Renal cortical epithelial cell (primary cell): Measurements from ENCODE around the gene DSTN. TPM values are rescaled to one million over a fixed set of nuclear protein-coding genes. Genes with fewer than 3 reads are reported as not detected.

Source experiments
- DNase-seq: peaks from one replicate; pipeline ENCODE4 v3.0.0-alpha.2; 2011; ENCODE audit warnings: low read depth
- total RNA-seq: library from RNA; depleted of rRNA; stranded (reverse); fragments of >200 nt; gene quantifications from 2 replicates; pipeline ENCODE4 v1.2.3, GENCODE V29; 2014

DSTN gene
- 297 and 433 TPM in 2 replicates for total RNA-seq

DNA sequence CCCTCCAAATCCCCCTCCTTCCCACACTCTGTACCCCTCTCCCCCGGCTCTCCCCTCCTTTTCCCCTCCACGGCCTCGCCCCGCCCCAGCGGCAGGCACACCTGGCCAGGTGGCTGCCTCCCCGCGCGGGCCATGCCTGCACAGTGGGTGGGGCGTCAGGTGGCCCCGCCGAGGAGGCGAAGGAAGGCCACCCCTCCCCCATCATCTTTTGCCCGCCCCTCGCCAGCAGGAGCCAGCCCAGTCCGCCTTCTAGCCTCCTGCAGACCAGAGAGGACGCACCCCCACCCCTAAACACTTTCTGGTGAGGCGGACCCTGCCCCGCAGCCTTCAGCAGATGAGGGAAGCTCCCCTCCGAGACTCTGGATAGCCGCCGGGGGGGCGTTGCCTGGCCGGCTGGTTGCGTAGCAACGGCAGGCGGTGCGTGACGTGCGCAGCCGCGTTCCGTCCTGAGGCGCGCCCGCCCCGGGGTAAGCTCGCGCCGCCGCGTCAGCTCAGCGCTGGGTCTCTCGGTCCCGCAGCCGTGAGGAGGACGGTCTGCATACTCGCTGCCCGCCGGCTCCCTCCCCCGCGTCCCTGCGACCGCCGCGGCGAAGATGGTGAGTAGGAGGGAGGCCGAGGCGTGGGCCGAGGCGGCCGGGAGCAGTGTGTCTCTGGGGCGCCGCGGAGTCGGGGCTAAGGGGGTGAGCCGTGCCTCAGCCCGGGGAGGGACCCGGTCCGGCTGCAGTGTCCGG lies at the start of gene DSTN:
DSTN (plus strand) TSS at position 460 of the 731 bp plus-strand sequence; CDS start at position 594, 134 bp downstream.
- peak; percentile 80 for DNase-seq

DNA sequence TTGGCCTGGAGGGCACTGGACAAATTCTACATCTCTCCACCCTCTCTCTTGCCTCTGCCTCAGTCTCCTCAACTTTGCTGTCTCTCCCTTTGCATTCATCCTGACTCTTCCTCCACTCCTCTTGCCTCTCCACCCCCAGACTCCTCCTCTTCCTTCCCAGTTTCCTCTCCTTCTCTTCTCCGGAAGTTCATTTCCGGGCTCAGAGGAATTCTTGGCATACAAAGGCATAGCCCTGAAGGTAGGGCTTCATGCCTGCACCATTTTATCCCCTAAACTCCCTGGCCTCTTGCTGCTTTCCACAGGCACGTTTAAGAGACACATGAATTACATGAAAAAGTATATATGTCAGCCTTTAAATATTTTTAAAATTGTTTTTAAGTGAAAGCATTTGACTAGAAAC lies 49.3 kb upstream of the DSTN start:
- DNase-seq = no peak

DNA sequence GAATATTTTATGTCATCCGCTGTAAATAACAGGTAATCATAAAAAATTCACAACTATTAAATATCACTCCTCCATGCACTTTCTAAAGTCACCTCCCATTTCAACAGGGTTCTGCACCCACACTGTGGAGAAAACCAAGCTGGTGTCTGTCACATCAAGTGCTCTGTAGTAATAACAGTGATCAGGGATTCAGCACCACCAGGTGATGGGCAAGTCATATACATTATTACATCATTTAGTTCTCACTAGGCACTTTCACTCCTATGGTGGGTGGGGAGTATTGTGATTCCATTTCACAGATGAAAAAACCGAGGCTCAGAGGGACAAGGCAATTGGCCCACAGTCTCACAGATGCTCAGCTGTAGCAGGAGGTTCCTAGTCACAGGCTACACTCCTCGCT lies 47.3 kb upstream of the DSTN start:
- DNase-seq = no peak

DNA sequence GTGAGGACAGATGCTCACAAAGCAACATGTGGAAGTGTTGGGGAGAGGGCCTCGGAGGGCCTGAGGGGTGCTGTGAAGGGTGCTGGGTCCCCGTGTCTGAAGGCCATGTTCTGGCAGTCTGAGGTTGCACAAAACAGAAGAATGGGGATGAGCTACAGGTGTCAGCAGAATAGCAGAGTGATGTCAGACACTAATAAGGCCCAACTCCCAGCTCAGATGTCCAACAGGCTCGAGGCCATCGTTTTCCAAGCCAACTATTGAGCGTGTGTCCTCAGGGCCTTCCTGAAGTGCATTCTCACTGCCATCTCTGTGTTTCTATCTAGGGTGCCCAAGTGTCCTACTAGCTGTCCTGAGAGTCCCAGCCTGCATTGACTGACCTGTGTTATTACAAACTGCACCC lies 46.5 kb upstream of the DSTN start:
- no peak for DNase-seq

DNA sequence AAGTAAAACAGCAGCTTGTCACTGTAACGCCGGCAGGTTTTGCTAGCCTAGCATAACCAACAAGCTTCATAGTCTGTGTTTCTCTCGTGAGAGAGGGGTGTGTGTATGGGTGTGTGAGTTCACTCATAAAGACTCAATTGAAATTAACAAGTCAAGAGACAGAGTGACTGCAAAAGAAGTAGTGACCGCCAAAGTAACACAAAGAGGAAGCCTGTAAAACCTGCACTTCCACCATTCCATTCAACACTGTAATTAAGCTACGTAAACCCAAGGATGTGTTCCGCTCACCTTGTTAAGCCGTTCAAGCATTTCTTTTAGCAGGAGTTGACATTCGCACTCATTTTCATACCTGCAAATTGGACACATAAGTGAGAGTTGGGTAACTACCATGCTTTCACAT lies 45.3 kb upstream of the DSTN start:
- no peak for DNase-seq

DNA sequence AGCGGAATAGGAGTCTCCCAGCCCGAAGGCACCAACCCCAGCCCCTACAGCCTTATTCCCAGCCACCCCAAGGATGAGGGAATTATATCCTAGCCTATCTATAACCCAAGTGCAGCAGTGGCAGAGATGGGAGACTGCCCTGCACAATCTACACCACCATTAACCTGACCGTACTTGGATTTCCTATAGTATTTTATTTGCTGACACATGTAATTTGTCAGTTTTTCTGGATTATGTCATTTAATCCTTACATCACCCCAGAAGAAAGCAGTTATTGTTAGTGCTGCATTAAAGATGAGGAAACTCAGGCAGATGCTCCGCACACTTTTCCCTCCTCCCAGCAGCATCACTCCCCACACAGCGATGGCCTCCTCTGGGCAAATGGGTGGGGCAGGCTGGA lies 44.7 kb upstream of the DSTN start:
- DNase-seq = no peak

DNA sequence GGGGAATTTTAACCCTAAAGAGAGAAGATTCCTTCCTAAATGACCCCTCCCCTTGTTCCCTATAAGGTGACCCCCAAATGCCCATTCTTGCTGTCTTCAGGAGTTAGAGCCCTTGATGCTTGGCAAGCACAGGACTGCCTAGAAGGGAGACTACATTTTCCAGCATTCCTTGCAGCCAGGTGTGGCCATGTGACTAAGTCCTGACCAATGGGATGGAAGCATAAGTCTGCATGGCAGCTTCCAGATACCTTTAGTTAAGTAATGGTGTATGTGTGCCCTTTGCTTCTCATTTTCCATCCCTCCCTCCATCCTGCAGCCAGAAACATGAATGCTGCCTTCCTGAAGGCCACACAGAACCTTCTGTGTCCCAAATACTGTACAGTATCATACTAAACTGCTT lies 44.2 kb upstream of the DSTN start:
- DNase-seq = peak; percentile 56

DNA sequence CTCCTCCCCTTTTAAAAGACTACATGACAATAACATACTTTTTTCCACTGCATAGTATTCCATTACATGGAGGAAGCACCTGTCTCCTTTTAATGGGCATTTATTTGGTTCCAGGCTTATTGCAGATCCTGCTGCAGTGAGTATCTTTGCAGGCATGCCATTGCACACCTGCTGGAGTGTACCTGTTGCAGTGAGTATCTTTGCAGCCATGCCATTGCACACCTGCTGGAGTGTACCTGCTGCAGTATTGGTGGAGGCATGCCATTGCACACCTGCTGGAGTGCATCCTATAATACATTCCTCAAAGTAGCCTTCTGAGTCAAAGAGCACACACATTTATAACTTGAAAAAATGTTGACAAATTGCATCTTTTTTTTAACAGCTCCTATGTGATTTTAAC lies 40.3 kb upstream of the DSTN start:
- DNase-seq = no peak

DNA sequence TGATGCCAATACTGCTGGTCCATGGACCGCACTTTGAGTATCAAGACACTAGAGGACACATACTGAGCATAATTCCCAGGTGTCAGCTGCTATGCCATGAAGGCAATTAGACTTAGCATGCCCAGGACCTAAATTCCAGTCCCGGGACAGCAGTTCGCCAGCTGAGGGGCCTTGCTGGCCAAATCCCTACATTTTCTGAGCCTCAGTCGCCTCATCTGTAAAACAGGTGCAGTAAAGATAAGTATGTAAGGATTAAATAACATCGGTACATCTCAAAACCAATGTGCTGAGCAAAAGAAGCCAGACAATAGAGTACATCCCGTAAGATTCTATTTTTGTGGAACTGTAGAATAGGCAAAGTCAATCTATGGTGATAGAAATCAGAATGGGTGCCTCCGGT lies 39.7 kb upstream of the DSTN start:
- DNase-seq = no peak

DNA sequence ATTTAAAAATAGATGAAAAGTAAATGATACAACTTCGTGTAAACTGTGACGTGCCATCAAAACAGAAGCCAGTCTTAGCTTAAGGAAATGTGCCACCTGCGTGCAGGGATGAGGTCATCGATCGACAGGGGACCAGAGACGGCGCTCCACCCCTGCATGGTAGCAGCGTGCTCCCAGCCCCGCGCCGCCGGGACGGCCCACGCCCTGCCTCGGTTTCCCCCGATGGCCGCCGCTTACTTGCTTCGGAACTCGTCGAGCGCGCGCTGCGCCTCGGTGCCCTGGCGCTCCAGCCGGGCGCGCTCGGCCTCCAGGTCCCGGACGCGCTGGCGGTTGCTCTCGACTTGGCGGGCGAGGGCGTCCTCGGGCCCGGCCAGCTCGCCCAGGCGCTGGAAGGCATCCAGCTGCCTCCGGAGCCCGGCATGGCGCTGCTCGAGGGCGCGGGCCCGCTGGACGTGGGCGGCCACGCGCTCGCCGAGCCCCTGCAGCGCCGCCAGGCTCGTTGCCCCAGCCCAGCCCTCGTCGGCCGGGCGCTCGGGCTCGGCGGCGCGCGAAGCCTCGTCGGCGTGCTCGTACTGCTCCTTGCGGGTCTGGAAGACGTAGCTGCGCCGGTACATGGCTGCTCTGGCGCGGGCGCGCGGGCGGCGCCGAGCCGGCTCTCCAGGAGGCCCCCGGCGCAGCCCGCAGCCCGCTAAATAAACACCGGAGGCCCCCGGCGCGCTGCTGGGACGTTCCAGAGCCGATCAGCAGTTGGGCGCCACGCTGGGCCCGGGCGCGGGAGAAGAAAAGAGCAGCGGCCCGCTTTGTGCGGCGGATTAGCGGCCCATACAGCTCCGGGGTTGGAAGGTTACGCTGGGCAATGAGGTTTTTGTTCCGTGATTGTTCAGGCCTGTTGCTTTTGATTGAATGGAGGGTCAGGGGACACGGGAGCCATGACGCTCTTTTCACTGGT lies 38.9 kb upstream of the DSTN start, which contains the start of gene BFSP1:
BFSP1 (minus strand) TSS at position 664 of the 949 bp plus-strand sequence; CDS start at position 614, 50 bp downstream.
- DNase-seq = no peak

DNA sequence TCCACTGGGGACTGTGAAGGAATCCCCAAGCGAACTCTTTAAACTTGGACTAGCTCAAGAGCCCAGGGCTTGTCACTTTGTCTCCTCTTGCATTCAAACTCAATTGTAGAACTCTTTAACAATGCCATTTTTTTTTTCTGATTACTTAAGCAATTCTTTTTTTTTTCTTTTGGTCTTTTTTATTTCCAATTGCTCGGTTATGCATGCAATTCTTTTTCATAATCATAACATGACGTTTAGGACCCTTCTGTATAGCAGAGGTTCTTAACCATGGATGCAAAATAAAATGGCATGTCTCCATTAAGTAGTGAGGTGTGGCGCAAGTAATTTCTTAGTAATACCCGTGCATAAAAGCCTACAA lies 38.2 kb upstream of the DSTN start:
- DNase-seq = no peak

DNA sequence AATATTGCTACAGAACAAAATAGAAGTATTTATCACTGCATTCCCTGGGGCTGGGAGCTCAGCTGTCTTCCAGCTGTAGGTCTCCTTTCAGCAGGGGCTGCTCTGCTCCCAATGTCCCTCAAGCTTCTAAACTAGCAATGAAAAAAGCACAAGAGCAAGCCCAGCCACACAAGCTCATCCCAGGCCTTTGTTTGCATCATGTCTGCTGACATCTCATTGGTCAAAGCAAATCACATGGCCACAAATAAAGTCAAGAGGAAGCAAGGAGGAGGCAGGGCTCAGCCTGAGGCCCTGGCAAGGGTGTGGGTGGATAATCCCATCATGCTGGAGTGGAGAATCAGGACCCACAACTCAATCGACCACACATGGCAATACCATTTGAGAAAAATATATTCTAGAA lies 36.5 kb upstream of the DSTN start:
- peak; percentile 53 for DNase-seq

DNA sequence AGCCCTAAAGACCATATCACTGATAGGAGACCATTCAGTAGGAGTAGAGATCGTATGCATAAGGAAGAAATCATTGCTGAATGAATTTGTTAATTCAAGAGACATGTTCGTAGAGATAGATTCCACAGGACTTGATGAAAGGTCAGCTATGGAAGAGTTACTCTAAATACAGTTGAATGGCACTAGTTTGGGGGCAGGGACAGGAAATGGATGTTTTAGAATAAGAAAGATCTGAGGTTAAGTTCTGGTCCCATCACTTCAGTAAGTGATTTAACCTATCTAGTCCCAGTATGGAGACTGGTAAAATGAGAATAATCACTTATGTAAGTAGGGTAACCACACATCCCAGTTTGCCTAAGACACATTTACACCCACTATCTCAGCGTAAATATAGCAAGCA lies 35.8 kb upstream of the DSTN start:
- DNase-seq = no peak

DNA sequence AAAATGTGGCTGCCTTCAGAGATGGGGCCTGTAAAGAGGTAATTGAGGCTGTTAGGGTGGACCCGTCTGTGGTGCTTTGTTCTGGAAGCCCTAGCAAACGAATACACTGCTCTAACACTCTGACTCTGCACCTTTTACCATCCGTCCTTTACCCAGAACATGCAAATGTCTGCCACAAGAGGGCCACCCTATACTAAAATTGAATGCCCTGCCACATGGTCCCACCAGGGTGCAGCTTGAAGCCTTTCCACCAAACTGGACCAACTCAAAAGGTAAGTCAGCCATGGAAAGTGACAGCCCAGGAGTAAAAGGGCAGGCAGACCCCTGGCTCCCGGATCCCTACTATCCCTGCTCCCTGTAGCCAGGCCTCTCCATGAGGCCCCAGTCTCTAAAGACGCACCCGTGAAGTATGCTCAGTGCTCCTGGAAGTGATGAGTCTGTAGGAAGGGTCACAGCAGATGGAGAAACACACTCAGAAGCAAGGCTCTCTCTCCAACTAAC lies 32.9 kb upstream of the DSTN start:
- peak; percentile 72 for DNase-seq

DNA sequence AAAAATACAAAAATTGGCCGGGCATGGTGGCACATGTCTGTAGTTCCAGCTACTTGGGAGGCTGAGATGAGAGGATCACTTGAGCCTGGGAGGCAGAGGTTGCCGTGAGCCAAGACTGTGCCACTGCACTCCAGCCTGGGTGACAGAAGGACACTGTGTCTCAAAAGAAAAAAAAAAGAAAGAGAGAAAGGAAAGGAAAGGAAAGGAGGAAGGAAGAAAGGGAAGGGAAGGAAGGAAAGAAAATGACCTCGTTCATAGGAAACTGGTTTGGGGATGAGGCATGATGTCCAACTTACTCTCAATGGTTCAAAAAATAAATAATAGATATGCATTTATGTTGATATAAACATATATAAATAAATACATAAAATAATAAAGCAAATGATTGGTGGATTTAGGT lies 31.9 kb upstream of the DSTN start:
- no peak for DNase-seq

DNA sequence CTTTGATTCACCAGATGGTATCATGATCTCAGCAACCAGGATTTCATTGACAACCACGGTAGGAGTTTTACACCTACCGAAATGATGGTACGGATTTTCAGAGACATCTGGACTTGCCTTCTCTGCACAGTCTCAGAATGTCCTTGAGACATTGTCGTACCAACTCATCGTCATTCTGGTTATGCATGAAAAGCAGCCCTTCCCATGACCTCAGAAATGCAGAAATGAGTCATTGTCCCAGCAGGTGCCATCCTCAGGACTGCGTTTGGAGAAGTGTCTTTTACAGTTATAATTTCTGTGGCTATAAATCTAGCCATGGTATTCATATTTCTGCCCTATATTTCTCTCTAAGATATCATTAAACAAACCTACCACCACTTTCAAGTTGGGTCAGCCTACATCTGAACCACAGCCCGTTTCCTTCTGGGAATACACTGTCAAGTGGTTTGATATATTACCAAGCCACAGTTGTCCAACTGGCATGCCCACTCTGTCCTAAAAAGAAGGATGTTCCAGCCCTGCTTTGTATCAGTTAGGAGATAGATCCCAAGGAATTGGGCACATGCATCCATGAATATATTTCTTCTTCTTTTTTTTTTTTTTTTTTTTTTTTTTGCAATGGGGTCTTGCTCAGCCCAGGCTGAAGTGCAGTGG lies 31.2 kb upstream of the DSTN start:
- peak; percentile 20 for DNase-seq

DNA sequence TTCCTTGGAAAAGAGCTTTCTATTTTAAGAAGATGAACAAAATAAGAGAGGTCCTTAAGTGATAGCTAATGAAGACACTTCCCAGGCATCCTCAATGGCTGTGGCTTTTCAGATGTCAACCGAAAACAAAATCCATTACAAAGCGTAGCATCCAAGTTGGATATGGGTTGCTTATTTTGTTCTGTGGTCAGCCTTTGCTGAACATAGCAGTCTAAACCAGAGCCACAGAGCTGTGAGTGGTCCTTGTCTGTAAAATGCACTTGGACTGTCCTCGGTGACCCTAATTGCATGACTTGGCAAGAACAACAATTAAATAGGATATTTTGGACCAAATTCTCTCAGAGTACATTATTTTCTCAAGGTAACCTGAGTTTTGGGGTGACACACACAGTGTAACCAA lies 28.3 kb upstream of the DSTN start:
- no peak for DNase-seq

DNA sequence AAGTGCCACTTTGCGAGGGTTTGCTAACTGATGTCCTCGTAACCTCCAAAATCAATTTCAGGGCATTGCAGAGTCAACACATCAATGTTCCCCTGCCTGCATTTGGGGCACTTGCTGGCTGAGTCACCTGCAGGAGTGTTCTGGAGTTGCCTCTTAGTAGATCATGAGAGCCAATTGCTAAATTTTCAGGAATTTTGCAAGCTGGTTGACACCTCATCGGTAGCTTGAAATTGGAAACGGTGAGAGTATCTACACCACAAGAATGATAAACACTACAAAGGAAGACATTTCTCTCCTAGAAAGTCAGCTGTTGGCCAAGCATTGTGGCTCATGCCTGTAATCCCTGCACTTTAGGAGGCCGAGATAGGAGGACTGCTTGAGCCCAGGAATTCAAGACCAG lies 27.9 kb upstream of the DSTN start:
- DNase-seq = no peak

DNA sequence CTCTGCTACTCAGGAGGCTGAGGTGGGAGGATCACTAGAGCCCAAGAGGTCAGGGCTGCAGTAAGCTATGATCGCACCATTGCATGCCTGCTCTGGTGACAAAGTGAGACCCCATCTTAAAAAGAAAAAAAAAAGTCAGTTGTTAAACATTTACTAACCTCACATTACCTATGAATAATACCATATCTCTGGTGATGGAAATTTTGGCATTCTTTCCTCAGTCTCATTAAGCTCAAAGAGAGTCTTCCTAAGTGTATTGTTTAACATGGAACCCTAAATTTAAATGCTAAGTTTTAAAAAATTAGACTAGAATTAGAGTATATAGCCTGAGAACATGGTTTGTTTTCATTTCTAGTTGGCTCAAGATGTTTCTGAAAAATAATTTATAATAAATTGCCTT lies 27.4 kb upstream of the DSTN start:
- no peak for DNase-seq

DNA sequence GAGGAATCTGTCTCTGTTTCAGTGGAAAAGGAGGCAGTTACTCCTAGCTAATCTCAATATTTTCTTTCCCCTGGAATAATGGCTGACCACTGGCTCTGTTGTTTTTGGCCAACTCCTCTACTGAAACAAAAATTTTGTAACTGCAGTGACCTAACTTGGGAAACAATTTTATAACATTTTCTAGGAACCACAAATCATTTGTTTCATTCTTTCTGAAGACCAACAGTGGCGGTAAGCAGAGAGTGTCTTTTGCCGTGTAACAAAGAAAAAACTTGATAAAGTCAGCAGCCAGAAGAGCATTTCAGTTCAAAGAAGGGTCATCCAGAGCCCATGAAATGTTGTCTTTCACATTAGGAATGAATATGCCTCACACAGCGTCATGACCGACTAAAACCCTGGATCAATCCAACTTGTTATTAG lies 26.9 kb upstream of the DSTN start:
- peak; percentile 57 for DNase-seq

DNA sequence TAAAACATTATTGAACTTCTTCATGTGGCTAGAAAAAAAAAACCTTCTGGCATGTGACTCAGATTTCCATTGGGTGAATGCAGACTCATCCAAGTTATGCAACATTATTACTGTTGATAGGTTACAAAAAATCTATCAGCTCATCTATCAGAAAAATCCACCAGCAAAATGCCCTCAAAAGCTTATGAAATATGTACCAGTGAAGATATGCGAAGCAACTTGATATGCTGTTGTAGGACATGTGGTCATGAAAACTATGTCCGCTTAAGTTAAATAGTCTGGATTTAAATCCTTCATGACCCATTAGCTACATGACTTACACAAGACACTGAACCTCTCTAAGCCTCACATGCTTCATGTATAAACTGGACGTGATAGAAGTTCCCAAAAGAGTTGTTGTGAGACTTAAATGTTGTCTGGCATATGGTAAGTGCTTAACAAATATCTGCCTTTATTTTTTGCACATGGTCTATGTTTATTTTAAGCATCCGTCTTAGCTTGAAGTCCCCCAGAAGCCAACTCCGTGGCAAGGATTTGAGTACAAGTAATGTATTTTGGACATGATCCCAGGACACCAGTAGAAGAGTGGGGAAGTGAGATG lies 26.2 kb upstream of the DSTN start:
- DNase-seq = peak; percentile 48

DNA sequence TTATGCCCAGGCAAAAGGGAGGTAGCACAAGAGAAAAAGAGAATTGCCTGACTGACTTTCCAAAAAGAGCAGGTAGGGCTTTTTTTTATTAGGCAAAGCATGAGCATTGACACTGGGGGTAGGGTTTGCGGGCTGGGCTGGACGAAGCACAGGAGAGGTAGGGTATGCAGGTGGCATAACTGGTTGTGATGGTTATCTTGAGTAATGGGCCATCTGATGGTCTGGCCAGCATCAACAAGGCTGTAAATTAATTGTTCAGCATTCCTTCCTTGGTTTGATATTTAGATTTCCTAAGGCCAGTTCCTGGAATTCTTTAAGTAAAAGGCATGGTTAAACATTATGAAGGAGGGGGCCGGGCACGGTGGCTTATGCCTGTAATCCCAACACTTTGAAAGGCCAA lies 24.7 kb upstream of the DSTN start:
- DNase-seq = peak; percentile 49
